Measurements from ENCODE around the gene MRS2. TPM values are rescaled to one million over a fixed set of nuclear protein-coding genes. Genes with fewer than 3 reads are reported as not detected.
"Not testable (repeated sequence)": the region's sequence is repeated elsewhere in the genome, so short reads cannot be mapped to it uniquely, and the experiment has no call there.

The MRS2 gene
- total RNA-seq, 2 donors from 2014 or later = 32.6 to 35.7 TPM

GRCh38 chr6:24405262-24405661 lies 2.5 kb downstream of the MRS2 start:
- H3K9ac ChIP-seq (ENCODE audit: low read depth in 2 of 2, low read length in 2 of 2) = no peak overlapping the region
- no peak for DNase-seq
- no peak for TF ChIP-seq CTCF (IDR thresholded peaks at IDR 0.05)
- intact Hi-C loops (cut with DNase I) = no loop called here
- H3K4me1 ChIP-seq = no peaks in the 10 kb centered on the region
- H3K4me3 ChIP-seq = no peak overlapping the region
- H3K27ac ChIP-seq = no peak overlapping the region
- H3K27me3 ChIP-seq = no peaks in the 10 kb centered on the region
- H3K36me3 ChIP-seq = no peaks in the 10 kb centered on the region
- H3K9me3 ChIP-seq = no peaks in the 10 kb centered on the region

GRCh38 chr6:24408719-24409410 lies 6.1 kb downstream of the MRS2 start:
- H3K4me3 ChIP-seq = no peak overlapping the region
- H3K4me1 ChIP-seq = no peaks in the 10 kb centered on the region
- no peaks in the 10 kb centered on the region for H3K27me3 ChIP-seq
- H3K36me3 ChIP-seq = no peaks in the 10 kb centered on the region
- H3K27ac ChIP-seq = no peak overlapping the region
- no peaks in the 10 kb centered on the region for H3K9me3 ChIP-seq
- DNase-seq = no peak
- intact Hi-C loops (cut with DNase I) = no loop called here
- TF ChIP-seq CTCF (IDR thresholded peaks at IDR 0.05) = no peak
- no peak overlapping the region for H3K9ac ChIP-seq (ENCODE audit: low read depth in 2 of 2, low read length in 2 of 2)

- H3K4me3 ChIP-seq = no peak overlapping the region
- no peaks in the 10 kb centered on the region for H3K4me1 ChIP-seq
- no peak for TF ChIP-seq CTCF (IDR thresholded peaks at IDR 0.05)
- DNase-seq = no peak
- H3K36me3 ChIP-seq = no peaks in the 10 kb centered on the region
- H3K27ac ChIP-seq = no peak overlapping the region
- no peaks in the 10 kb centered on the region for H3K27me3 ChIP-seq
- H3K9ac ChIP-seq (ENCODE audit: low read depth in 2 of 2, low read length in 2 of 2) = no peak overlapping the region
- no peaks in the 10 kb centered on the region for H3K9me3 ChIP-seq
- intact Hi-C loops (cut with DNase I) = no loop called here
Observed at GRCh38 chr6:24410622-24411021, 7.9 kb downstream of the MRS2 start.

- H3K9ac ChIP-seq (ENCODE audit: low read depth in 2 of 2, low read length in 2 of 2) = no peak overlapping the region
Observed at GRCh38 chr6:24412294-24412693, 9.6 kb downstream of the MRS2 start.

GRCh38 chr6:24414531-24414930 lies 11.8 kb downstream of the MRS2 start:
- intact Hi-C loops (cut with DNase I); H3K27ac ChIP-seq; H3K9ac ChIP-seq (ENCODE audit: low read depth in 2 of 2, low read length in 2 of 2); H3K27me3 ChIP-seq; H3K36me3 ChIP-seq; H3K9me3 ChIP-seq; DNase-seq; H3K4me3 ChIP-seq; H3K4me1 ChIP-seq: not testable (repeated sequence)

More at GRCh38 chr6:24412294-24412693, 9.6 kb downstream of the MRS2 start:
- Histone ChIP-seq H3K4me3 (no peak overlapping the region), H3K4me1 (no peaks in the 10 kb centered on the region), H3K9me3 (no peaks in the 10 kb centered on the region), H3K27ac (no peak overlapping the region), H3K27me3 (no peaks in the 10 kb centered on the region), H3K36me3 (no peaks in the 10 kb centered on the region)
- DNase-seq = no peak
- TF ChIP-seq CTCF (IDR thresholded peaks at IDR 0.05) = no peak
- intact Hi-C loops (cut with DNase I) = no loop called here

- H3K36me3 ChIP-seq = no peaks in the 10 kb centered on the region
- H3K27ac ChIP-seq = no peak overlapping the region
- no peaks in the 10 kb centered on the region for H3K4me1 ChIP-seq
- DNase-seq = no peak
- no peaks in the 10 kb centered on the region for H3K9me3 ChIP-seq
- intact Hi-C loops (cut with DNase I) = no loop called here
- H3K4me3 ChIP-seq = no peak overlapping the region
- no peak for TF ChIP-seq CTCF (IDR thresholded peaks at IDR 0.05)
- H3K27me3 ChIP-seq = no peaks in the 10 kb centered on the region
- no peak overlapping the region for H3K9ac ChIP-seq (ENCODE audit: low read depth in 2 of 2, low read length in 2 of 2)
Observed at GRCh38 chr6:24415753-24416152, 13.0 kb downstream of the MRS2 start.
